ENCODE measurements around the gene ARSG. TPM values are rescaled to one million over a fixed set of nuclear protein-coding genes. Genes with fewer than 3 reads are reported as not detected.

ARSG gene
- total and polyA plus RNA-seq, 2 of the 13 experiments (the other 11 are each of a cell fraction or from before 2014, with no cell fraction given) = 3.7 to 15.2 TPM

DNA sequence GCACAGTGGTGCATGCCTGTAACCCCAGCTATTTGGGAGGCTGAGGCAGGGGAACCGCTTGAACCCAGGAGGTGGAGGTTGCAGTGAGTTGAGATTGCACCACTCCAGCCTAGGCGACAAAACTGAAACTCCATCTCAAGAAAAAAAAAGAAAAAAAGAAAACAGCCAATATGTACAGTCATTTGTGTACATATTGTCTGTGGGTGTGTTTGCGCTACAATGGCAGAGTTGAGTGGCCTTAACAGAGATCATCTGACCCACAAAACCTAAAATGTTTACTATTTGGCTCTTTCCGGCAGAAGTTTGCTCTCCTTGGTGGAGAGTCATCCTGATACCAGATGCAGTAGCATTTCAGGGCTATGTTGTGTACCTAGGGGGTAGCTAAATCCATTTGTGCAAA is 57.9 kb downstream of the ARSG start (continued):
- TF ChIP-seq, protein P1, sequence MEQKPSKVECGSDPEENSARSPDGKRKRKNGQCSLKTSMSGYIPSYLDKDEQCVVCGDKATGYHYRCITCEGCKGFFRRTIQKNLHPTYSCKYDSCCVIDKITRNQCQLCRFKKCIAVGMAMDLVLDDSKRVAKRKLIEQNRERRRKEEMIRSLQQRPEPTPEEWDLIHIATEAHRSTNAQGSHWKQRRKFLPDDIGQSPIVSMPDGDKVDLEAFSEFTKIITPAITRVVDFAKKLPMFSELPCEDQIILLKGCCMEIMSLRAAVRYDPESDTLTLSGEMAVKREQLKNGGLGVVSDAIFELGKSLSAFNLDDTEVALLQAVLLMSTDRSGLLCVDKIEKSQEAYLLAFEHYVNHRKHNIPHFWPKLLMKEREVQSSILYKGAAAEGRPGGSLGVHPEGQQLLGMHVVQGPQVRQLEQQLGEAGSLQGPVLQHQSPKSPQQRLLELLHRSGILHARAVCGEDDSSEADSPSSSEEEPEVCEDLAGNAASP (CRISPR knock-in tag; IDR thresholded peaks at IDR 0.05; ENCODE audit: borderline replicate concordance) = peak; percentile 45; the same call in 1 of the 2 replicates
- TF ChIP-seq ZNF335 (CRISPR knock-in tag; IDR thresholded peaks at IDR 0.05) = no peak
- no peak for TF ChIP-seq ZFP82 (CRISPR knock-in tag; IDR thresholded peaks at IDR 0.05; ENCODE audit: borderline replicate concordance)
- TF ChIP-seq SP4 (CRISPR knock-in tag; IDR thresholded peaks at IDR 0.05) = no peak
- peak; percentile 73 for TF ChIP-seq RXRB (CRISPR knock-in tag; IDR thresholded peaks at IDR 0.05; ENCODE audit: borderline replicate concordance)
- TF ChIP-seq, protein P2, sequence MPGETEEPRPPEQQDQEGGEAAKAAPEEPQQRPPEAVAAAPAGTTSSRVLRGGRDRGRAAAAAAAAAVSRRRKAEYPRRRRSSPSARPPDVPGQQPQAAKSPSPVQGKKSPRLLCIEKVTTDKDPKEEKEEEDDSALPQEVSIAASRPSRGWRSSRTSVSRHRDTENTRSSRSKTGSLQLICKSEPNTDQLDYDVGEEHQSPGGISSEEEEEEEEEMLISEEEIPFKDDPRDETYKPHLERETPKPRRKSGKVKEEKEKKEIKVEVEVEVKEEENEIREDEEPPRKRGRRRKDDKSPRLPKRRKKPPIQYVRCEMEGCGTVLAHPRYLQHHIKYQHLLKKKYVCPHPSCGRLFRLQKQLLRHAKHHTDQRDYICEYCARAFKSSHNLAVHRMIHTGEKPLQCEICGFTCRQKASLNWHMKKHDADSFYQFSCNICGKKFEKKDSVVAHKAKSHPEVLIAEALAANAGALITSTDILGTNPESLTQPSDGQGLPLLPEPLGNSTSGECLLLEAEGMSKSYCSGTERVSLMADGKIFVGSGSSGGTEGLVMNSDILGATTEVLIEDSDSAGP (CRISPR knock-in tag; IDR thresholded peaks at IDR 0.05; ENCODE audit: borderline replicate concordance) = no peak
- no peak for TF ChIP-seq ZIK1 (CRISPR knock-in tag; IDR thresholded peaks at IDR 0.05; ENCODE audit: borderline replicate concordance, low read depth)
- TF ChIP-seq ADNP (CRISPR knock-in tag; IDR thresholded peaks at IDR 0.05) = no peak
- TF ChIP-seq ZNF567 (CRISPR knock-in tag; IDR thresholded peaks at IDR 0.05; ENCODE audit: borderline replicate concordance) = 0 out of 2 replicates have a peak, but pooled peaks have one; percentile 25
- TF ChIP-seq, protein P3, sequence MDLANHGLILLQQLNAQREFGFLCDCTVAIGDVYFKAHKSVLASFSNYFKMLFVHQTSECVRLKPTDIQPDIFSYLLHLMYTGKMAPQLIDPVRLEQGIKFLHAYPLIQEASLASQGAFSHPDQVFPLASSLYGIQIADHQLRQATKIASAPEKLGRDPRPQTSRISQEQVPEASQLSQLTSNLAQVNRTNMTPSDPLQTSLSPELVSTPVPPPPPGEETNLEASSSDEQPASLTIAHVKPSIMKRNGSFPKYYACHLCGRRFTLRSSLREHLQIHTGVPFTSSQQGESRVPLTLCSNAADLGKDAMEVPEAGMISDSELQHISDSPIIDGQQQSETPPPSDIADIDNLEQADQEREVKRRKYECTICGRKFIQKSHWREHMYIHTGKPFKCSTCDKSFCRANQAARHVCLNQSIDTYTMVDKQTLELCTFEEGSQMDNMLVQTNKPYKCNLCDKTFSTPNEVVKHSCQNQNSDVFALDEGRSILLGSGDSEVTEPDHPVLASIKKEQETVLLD (CRISPR knock-in tag; IDR thresholded peaks at IDR 0.05; ENCODE audit: low read depth) = no peak
- no peak for TF ChIP-seq TBP (CRISPR knock-in tag; IDR thresholded peaks at IDR 0.05)
- TF ChIP-seq NFKBIZ (CRISPR knock-in tag; IDR thresholded peaks at IDR 0.05) = no peak
- TF ChIP-seq, protein P4, sequence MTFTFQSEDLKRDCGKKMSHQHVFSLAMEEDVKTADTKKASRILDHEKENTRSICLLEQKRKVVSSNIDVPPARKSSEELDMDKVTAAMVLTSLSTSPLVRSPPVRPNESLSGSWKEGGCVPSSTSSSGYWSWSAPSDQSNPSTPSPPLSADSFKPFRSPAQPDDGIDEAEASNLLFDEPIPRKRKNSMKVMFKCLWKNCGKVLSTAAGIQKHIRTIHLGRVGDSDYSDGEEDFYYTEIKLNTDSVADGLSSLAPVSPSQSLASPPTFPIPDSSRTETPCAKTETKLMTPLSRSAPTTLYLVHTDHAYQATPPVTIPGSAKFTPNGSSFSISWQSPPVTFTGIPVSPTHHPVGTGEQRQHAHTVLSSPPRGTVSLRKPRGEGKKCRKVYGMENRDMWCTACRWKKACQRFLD (CRISPR knock-in tag; IDR thresholded peaks at IDR 0.05; ENCODE audit: borderline replicate concordance) = no peak
- TF ChIP-seq TCF7 (IDR thresholded peaks at IDR 0.05; ENCODE audit: low read depth) = no peak
- TF ChIP-seq, protein P5, sequence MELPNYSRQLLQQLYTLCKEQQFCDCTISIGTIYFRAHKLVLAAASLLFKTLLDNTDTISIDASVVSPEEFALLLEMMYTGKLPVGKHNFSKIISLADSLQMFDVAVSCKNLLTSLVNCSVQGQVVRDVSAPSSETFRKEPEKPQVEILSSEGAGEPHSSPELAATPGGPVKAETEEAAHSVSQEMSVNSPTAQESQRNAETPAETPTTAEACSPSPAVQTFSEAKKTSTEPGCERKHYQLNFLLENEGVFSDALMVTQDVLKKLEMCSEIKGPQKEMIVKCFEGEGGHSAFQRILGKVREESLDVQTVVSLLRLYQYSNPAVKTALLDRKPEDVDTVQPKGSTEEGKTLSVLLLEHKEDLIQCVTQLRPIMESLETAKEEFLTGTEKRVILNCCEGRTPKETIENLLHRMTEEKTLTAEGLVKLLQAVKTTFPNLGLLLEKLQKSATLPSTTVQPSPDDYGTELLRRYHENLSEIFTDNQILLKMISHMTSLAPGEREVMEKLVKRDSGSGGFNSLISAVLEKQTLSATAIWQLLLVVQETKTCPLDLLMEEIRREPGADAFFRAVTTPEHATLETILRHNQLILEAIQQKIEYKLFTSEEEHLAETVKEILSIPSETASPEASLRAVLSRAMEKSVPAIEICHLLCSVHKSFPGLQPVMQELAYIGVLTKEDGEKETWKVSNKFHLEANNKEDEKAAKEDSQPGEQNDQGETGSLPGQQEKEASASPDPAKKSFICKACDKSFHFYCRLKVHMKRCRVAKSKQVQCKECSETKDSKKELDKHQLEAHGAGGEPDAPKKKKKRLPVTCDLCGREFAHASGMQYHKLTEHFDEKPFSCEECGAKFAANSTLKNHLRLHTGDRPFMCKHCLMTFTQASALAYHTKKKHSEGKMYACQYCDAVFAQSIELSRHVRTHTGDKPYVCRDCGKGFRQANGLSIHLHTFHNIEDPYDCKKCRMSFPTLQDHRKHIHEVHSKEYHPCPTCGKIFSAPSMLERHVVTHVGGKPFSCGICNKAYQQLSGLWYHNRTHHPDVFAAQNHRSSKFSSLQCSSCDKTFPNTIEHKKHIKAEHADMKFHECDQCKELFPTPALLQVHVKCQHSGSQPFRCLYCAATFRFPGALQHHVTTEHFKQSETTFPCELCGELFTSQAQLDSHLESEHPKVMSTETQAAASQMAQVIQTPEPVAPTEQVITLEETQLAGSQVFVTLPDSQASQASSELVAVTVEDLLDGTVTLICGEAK (IDR thresholded peaks at IDR 0.05) = no peak
- TF ChIP-seq, protein P5 (CRISPR knock-in tag; IDR thresholded peaks at IDR 0.05) = no peak
